DLD1 (cell line): Measurements from ENCODE around the gene APOF.
"Not testable (repeated sequence)": the region's sequence is repeated elsewhere in the genome, so short reads cannot be mapped to it uniquely, and the experiment has no call there.

Experiments used
- in situ Hi-C: cut with HindIII; loops from 2 replicates; pipeline ENCODE4 v1.10.0; 2017; ENCODE audit warnings: low sequenced_read_pairs

Gene APOF, protein sequence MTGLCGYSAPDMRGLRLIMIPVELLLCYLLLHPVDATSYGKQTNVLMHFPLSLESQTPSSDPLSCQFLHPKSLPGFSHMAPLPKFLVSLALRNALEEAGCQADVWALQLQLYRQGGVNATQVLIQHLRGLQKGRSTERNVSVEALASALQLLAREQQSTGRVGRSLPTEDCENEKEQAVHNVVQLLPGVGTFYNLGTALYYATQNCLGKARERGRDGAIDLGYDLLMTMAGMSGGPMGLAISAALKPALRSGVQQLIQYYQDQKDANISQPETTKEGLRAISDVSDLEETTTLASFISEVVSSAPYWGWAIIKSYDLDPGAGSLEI

DNA sequence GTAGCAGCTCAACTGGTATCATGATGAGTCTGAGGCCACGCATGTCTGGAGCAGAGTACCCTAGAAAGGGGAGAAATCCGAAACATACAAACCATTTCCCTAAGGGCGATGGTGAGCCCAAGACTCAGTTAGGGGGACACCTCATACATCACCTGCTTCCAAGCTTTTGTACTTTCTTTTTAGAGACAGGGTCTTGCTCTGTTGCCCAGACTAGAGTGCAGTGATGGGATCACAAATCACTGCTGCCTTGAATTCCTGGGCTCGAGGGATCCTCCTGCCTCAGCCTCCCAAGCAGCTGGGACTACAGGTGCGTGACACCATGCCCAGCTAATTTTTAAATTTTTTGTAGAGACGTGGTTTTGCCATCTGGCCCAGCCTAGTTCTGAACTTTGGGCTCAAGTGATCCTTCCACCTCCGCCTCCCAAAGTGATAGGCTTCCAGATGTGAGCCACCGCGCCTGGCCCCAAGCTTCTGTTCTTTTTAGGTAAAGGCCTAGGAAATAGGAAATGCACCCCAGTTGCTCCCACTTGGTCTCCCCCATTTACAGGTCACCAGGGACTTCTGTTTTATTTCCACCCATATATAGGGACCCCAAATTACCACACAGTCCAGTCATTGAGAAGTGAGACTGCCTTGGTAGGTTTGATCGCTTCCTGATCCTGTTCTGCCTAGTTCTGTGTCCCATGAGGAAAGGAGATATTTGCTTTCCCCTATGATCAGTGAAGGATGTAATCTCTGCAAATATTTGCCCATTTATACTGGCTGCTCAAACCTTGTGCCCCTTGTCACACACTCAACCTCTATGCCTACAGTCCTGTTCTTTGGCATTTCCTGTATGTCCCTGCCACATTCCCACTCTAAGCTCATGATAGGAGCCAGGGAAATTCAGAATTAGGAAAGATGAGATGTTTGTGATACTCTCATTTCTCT, at the start of gene APOF:
Gene APOF (minus strand): TSS at position 728 of the 930 bp plus-strand sequence. CDS start 112 bp downstream, at position 616.
- in situ Hi-C loops: no loop called here

GRCh38 chr12:56411781-56412639, 49.4 kb upstream of the APOF start:
- in situ Hi-C loops: no loop called here

DNA sequence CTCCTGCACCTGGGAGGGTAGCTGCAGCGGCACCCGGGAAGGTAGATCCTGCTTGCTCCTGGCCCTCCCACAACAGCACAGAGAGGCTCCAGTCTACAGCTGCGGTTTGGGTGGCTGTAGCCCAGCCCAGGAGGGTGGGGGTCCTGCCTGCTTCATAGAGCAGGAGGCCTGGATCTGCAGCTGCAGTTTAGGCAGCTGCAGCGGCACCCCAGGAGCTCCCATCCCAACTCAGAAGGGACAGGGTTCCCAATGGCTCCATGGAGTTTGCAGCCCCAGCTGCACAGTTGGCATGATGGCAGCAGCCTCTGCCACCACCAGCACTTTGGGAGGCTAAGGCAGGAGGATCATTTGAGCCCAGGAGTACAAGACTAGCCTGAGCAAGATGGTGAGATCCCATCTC, 48.1 kb upstream of the APOF start:
- in situ Hi-C loops: no loop called here

- in situ Hi-C loops: no loop called here
These were observed 46.3 kb upstream of the APOF start for GRCh38 chr12:56408799-56409417.

GRCh38 chr12:56404227-56404626, 41.6 kb upstream of the APOF start:
- in situ Hi-C loops: not testable (repeated sequence)

DNA sequence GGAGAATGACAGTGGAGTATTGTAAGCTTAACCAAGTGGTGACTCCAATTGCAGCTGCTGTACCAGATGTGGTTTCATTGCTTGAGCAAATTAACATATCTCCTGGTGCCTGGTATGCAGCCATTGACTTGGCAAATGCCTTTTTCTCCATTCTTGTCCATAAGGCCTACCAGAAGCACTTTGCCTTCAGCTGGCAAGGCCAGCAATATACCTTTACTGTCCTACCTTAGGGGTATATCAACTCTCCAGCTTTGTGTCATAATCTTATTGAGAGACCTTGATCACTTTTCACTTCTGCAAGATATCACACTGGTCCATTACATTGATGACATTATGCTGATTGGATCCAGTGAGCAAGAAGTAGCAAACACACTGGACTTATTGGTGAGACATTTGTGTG, 39.0 kb upstream of the APOF start:
- in situ Hi-C loops: not testable (repeated sequence)

GRCh38 chr12:56401125-56401524, 38.5 kb upstream of the APOF start:
- in situ Hi-C loops: not testable (repeated sequence)

DNA sequence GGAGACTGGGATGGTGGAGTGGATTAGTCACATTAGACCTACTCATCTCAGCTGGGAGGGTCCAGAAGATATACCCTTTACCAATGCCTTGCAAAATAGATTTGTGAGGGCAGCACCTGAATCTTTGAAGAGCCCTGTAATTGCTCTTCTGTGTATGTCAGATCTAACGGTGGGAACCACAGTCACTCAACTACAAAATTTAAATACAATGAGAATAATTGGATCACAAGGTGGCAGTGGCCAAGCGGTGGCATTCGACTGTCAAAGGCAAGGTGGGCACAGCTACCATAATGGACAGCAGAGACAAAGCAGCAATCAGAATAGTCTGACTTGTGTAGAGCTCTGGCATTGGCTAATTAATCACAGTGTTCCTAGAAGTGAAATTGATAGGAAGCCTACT, 36.8 kb upstream of the APOF start:
- in situ Hi-C loops: not testable (repeated sequence)

DNA sequence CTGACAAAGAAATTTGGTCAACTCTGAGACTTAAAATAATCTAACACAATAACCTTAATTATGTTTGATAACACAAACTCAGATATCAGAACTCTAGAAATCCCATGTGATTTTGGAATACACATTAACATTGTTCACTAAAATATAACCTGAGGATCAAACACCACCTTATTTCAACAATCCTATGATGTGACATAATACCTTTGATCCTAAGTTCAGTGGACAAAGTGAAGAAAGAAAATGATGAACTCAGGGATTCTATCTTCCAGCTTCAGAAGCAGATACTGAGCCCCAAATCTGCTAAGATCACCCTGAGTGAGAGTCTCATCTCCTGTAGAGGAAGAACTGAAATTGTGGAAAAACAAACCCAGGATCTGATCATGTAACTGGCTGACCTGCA, 35.7 kb upstream of the APOF start:
- in situ Hi-C loops: no loop called here

- in situ Hi-C loops: no loop called here
These were observed 29.7 kb upstream of the APOF start for GRCh38 chr12:56392331-56392730.

GRCh38 chr12:56391721-56392120, 29.1 kb upstream of the APOF start:
- in situ Hi-C loops: no loop called here

GRCh38 chr12:56389412-56389811, 26.8 kb upstream of the APOF start:
- in situ Hi-C loops: no loop called here

DNA sequence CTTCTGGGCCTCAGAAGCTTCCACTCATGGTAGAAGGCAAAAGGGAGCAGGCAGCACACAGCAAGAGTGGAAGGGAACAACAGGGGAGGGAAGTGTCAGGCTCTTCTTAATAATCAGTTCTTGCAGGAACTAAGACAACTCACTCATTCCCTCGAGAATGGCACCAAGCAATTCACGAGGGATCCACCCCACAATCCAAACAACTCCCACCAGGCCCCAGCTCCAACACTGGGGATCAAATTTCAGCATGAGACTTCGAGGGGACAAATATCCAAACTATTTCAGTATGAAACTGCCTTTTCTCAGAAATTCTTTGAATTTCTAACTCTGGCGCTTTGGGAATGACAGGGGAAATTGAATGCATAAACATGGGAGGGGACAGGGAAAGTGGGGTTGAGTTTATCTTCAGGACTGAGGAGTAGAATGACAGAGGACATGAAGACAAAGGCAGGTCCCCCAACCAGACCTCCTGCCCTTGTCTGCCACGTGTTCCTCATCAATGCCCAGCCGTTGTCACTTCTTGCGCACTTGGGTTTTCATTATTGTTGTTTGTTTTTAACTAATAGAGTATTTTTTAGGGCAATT, 24.6 kb upstream of the APOF start:
- in situ Hi-C loops: no loop called here

DNA sequence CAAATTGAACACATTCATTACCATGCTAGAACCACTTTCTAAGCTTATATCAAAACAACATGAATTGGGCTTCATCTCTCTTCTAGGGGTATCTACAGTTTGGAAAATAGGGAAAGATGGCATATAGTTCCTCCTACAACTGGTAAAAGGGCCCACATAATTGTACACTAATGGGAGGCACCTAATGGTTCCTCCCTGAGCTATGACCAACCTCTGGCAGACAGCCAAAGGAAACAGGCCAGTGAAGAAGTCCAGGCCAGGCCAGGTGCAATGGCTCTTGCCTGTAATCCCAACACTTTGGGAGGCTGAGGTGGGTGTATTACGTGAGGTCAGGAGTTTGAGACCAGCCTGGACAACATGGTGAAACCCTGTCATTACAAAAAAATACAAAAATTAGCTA, 23.2 kb upstream of the APOF start:
- in situ Hi-C loops: no loop called here

GRCh38 chr12:56382611-56383010, 20.0 kb upstream of the APOF start:
- in situ Hi-C loops: no loop called here

DNA sequence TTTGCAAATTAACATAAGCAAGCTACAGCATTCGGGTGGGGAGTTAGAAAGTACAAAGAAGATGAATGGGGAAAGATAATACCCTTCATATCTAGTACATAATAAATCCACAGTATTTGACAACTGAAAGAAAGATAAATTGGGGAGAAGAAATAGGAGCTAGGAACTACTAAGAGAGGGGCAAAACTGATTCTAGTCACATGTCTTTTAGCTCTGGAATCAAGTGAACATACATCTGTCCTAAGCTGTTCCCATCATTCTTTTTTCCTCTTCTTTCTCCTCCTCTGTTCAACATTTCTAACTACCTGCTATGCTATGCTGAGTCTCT, 15.3 kb upstream of the APOF start:
- in situ Hi-C loops: no loop called here

DNA sequence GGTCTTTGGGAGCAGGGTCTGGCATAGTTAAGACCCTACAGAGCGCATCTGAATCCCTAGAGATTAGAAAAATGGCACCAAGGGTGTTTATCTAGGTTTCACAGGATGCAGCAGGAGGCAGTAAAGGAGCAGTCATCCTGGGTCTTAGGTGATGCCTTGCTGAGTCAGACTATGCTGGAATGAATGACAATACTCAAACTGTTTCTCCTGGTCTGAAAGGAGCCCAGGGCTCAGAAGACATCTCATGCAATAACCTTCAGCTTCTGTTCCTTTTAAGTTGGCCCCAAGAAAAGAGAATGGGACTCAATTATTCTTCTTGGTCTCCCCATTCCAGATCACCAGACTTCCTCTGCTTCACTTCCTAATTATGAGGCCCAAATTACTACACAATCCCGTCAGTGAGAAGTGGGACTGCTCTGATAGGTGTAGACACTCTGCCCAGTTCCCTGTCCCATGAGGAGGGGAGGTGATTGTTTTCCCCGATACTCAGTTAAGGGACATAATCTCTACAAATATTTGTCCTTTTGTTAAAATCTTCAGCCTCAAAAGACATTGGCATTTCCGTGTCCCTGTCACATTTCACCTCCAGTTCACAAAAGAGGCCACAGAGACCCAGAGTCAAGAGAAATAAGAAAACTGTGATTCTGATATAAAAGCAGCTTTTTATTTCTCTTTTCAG, 14.8 kb upstream of the APOF start:
- in situ Hi-C loops: no loop called here

GRCh38 chr12:56375598-56376434, 13.2 kb upstream of the APOF start:
- in situ Hi-C loops: no loop called here
